GM18909 (cell line): ENCODE results near the gene EPHA8.

Experiments used
- ATAC-seq: cut with Tn5 transposase; IDR thresholded peaks from one replicate; pipeline ENCODE4 v1.9.1; 2021; ENCODE audit warnings: mild to moderate bottlenecking; ENCODE audit not compliant: unreplicated experiment, poor library complexity

Gene EPHA8

DNA sequence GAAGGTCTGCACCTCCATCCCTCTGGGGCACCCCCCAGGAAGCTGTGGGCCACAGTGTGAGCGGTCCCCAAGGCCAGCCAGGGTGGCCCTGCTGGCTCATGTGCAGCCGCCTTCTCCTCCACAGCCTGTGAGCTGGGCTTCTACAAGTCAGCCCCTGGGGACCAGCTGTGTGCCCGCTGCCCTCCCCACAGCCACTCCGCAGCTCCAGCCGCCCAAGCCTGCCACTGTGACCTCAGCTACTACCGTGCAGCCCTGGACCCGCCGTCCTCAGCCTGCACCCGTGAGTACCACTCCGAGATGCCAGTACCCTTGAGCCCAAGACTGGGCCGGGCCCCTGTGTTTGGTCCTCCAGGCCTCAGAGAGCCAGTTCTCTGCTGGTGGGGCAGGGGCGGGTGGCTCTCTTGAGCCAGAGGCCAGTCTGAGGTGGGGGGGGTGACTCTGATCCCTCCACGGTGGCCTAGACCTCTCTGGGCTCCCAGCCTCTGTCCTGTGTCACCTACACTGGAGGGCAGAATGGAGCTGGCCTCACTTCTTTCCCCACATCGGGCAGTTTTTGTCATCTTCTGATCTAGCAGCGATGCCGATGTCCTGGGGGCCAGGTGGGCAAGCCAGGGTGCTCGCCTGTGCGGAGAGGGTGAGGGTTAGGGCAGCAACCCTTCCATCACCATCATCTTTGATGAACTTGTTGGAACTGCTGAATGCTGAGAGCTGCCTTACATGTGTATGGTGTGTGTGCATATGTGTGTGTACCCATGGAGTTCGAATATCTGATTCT is 23.3 kb downstream of the EPHA8 start:
- ATAC-seq, result no peak

DNA sequence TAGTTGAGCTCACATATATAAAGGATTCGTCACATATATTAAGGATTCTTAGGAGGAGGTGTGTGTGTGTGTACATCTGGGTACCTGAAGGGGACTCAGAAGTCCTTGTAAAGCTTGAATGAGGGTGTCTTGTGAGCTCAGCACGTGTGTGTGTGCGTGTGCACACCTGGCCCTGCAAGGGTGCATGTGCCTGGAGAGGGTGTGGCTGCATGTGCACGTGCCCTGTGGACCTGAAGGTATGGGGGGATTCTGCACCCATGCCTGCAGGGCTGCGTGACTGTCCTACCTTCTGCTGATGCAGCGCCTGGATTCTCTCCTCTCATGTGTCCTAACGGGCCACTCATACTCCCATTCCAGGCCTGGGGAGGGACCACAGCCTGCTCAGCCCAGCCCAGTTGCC is 24.0 kb downstream of the EPHA8 start:
- ATAC-seq, result no peak

DNA sequence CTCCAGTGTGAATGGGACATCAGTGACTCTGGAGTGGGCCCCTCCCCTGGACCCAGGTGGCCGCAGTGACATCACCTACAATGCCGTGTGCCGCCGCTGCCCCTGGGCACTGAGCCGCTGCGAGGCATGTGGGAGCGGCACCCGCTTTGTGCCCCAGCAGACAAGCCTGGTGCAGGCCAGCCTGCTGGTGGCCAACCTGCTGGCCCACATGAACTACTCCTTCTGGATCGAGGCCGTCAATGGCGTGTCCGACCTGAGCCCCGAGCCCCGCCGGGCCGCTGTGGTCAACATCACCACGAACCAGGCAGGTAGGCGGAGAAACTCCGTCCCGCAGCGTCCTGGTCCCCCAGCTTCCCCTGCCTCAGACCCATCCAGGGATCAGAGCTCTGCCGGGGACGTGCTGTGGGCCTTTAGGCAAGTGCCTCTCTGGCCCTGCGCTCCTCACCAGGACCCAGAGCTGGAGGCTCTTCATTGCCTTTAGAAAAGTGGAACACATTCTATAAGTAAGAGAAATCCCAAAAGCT is 25.7 kb downstream of the EPHA8 start:
- ATAC-seq, result no peak

DNA sequence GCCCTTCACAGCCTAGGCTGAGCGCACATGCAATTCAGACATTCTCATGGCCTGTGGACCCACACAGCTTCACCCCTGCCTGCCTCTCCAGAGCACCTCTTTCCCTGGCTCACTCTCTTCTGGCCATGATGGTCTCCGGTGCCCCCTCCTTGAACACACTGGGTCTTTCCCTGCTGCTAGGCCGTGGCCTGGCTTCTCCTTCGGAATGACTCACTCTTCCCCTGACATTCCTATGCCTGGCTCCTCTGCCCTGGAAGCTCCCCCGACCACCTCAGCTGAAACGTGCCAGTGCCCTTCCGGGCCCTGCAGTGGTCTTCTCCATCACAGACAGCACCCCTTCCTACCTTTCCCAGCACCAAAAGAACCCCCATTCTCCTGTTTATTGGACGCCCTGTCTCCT is 28.3 kb downstream of the EPHA8 start:
- no peak for ATAC-seq

DNA sequence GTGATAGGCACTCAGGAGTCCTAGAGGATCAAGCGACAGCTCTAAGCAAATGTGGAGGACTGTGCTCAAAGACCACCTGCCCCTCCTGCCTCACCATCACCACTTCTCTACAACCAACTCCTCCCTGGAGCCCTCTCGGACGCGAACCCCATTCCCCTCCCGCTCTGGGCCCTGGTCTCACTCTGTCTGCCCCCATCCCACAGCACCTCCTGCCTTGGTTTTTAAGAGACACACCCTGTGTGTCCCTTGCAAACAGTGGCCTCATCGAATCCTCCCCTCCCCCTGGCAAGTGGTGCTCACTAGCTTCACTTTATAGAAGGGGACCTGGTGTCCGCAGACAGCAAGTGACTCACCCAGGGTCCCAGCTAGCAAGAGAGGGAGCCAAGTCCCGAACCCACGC is 28.8 kb downstream of the EPHA8 start:
- ATAC-seq, result no peak

DNA sequence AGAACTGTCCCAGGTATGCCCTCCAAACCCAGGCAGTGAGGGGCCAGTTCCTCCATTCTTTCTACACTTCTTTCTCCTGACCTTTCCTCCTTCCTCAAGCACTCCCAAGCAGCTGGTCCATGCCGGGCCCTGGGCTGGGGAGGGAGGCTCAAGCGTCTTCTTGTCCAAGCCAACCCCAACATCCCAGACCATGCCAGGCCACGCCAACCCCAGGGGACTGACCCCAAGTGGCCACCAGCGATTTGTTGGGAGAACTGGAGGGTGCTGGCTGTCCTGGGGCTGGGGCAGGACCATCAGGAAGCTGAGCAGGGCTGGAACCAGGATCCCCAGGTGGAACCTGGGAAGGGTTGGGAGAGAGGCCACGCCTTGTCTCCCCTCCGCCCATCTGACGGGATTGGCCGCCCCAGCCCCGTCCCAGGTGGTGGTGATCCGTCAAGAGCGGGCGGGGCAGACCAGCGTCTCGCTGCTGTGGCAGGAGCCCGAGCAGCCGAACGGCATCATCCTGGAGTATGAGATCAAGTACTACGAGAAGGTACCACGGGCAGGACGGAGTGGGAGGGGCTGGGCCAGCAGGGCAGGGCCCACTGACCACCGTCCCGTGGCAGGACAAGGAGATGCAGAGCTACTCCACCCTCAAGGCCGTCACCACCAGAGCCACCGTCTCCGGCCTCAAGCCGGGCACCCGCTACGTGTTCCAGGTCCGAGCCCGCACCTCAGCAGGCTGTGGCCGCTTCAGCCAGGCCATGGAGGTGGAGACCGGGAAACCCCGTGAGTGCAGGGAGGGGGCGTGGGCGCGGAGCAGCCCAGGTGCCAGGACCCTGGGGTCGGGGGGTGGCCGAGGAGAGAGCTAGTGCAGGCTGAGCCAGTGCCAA is 29.9 kb downstream of the EPHA8 start:
- no peak for ATAC-seq

DNA sequence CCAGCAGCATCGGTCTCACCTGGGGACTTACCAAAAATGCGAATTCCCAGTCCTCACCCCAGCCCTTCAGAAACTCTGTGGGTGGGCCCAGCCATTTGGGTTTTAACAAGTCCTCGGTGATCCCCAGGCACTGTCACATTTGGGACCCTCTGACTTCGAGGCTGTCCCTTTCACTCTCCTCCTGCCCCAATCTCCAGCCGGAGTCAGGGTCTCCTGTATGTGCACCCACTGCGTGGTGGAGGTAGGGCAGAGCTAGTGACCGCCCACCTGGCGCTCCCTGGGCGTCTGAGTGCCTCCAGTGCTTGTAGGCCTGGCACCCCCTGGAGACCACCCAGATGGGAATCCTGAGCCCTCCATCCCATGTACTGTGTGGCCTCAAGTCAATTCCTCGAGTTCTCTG is 31.1 kb downstream of the EPHA8 start:
- ATAC-seq, result no peak

DNA sequence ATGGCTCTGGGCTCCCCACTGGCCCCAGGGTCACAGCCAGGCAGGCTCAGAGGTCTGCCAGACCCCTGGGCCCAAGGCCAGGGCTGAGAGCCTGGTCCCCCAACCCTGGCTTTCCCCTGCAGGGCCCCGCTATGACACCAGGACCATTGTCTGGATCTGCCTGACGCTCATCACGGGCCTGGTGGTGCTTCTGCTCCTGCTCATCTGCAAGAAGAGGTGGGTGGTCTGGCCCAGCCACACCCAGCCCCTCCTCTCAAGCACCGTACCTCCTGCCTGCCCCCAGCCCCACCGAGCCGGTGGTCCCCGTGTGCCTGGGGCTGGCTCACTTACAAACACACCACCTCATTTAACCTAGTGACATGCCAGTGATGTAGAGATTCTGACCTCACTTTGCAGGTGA is 31.8 kb downstream of the EPHA8 start:
- ATAC-seq, result no peak

DNA sequence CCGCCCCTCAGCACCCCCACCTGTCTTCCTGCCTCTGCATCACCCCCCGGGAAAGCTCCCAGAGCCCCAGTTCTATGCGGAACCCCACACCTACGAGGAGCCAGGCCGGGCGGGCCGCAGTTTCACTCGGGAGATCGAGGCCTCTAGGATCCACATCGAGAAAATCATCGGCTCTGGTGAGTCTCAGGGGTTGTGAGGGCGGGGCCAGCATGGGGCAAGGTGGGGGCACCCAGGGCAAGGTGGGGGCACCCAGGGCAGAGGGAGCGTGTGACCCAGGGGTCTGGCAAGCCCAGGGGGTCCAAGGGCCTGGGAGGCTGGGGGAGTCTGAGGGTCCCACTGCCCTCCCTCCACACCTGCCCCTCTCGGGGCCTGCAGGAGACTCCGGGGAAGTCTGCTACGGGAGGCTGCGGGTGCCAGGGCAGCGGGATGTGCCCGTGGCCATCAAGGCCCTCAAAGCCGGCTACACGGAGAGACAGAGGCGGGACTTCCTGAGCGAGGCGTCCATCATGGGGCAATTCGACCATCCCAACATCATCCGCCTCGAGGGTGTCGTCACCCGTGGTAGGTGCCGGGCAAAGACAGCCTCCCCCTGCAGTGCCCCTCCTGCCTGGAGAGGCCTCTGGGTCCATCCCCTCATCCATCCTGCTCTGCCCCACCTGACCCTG is 34.1 kb downstream of the EPHA8 start:
- no peak for ATAC-seq

DNA sequence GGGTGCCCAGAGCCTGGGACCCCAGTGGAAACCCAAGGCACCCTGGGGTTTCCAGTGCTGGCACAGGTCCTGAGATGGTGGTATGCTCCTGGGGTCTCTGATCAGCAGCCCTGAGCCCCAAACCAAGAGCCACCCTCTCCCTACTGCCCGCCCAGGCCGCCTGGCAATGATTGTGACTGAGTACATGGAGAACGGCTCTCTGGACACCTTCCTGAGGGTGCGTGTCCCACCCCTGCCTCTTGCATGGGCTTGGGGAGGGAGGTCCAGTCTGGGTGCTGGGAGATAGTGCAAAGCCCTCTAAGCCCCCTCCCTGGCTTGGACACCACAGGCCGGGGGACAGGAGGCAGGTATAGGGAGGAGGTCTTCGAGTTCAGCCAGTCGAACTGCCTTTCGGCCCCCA is 34.7 kb downstream of the EPHA8 start:
- no peak for ATAC-seq

DNA sequence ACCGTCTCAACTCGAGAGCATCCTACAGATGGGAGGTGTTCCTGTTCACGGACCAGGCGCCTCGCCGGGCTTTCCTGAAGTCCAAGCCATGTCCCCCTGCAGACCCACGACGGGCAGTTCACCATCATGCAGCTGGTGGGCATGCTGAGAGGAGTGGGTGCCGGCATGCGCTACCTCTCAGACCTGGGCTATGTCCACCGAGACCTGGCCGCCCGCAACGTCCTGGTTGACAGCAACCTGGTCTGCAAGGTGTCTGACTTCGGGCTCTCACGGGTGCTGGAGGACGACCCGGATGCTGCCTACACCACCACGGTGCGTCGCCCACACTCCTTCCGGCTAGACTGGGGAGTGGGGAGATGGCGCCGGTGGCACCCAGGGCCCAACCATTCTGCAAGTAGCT is 35.4 kb downstream of the EPHA8 start:
- no peak for ATAC-seq

DNA sequence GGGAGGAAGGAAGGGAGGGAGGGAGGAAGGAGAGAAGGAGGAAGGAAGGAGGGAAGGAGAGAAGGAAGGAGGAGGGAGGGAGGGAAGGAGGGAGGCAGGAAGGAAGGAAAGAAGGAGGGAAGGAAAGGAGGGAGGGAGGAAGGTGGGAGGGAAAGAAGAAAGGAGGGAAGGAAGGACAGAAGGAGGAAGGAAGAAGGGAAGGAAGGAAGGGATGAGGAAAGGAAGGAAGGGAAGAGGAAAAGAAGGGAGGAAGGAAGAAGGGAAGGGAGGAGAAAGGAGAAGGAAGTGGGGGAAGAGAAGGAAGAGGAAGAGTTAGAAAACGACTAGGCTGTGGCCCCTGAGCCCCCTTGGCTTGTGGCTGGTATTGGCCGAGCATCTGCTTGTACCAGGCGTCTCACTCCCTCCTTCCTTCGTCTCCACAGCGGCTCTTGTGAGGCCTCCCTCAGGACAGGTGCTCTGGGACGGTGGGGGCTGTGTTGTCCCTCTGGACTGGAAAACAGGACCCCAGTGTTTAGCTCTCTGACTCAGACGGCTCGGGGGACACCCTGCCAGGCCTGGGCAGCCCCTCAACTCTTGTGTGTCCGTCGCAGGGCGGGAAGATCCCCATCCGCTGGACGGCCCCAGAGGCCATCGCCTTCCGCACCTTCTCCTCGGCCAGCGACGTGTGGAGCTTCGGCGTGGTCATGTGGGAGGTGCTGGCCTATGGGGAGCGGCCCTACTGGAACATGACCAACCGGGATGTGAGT is 37.0 kb downstream of the EPHA8 start:
- no peak for ATAC-seq

DNA sequence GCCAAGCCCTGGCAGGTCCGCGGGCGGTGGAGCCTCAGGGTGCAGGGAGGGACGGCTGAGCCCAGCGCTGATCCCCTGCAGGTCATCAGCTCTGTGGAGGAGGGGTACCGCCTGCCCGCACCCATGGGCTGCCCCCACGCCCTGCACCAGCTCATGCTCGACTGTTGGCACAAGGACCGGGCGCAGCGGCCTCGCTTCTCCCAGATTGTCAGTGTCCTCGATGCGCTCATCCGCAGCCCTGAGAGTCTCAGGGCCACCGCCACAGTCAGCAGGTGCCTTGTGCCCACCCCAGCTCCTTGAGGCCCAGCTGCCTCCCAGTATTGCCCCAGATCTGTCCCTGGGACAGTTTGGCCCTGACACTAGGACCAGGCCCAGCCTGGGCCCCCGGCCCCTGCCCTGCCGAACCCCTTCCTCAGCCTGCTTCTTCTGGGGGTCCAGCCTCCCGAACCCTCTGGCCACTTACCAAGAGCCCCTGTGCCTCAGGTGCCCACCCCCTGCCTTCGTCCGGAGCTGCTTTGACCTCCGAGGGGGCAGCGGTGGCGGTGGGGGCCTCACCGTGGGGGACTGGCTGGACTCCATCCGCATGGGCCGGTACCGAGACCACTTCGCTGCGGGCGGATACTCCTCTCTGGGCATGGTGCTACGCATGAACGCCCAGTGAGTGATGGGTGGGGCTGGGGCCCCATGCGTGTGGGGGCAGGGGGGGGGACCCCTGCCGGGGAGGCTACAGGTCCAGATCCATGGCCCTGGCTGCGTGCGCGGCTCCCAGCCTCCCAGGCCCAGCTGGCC is 37.7 kb downstream of the EPHA8 start:
- no peak for ATAC-seq

DNA sequence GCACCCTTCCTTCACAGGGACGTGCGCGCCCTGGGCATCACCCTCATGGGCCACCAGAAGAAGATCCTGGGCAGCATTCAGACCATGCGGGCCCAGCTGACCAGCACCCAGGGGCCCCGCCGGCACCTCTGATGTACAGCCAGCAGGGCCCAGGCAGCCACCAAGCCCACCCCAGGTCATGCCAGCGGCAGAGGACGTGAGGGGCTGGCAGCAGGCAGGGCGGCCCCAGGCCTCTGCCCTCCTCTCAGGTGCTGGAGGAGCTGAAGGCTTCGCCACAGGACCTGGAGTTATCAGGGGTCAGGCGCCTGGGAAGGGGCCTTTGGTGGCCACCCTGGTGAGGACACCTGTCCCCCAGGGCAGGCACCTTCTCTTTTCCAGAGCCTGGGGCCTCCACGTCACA is 38.3 kb downstream of the EPHA8 start:
- no peak for ATAC-seq

DNA sequence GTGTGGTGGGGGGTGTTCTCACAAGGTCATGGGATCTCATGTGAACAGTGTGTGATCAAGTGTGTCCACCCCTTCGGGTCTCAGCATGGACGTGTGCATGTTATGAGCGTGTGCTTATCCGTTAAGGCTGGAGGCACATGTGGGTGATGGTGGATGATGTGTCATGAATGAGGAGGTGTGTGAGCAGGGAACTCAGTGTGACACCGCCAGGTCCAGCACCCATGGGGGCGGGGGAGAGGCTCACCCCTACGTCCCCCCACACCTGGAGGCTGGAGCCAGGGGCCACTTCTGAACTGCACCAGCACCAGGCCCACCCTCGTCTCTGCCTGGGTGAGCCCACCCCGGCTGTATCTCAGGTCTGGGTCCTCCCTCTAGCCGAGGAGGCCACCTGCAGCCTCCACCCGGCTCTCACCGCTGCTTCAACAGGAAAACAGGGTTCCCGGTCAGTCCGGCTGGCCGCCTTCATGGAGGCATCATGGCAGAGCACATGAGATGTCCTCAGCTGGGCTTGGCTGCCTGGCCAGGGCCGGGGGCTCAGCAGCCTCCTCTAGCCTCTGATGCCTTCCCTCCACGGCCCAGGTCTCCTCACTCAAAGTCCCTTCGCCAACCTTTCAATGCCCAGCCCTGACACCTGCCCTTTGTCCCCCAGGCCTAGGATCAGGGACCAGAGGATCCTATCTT is 38.9 kb downstream of the EPHA8 start:
- ATAC-seq, result no peak

DNA sequence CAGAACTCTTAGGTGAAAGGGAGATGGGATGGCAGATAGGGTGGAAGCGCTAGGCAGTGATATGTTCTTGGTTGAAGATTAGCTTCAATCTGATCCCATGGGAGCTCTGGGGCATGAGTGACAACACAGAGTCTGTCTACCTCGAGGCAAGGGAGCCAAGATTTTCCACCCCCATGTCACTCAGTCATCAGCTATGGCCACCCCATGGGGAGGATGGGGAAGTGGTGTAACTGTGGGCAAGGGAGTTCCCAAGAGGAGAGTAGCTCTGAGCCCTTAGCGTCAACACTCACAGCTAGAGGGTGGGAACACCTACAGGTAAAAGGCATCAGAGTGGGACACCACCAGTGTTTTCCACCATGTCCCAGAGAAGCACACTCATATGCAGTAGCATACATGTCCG is 42.9 kb downstream of the EPHA8 start:
- no peak for ATAC-seq

DNA sequence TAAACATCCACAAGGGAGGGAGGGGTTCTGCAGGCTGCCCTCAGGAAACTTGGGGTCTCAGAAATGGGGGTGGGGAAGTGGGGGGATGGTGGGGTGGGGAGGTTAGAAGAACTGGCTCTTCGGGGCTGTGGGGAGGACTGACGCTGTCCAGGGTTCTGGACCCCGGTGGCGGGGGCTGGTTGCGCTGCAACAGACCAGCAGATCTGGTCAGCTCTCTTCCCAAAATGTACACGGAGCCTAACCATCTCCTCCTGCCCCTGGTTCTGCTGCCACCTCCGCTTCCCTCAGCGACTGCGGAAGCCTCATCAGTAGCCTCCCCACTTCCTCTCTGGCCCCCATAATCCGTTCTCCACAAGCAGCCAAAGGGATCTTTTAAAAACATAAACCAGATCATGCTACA is 43.9 kb downstream of the EPHA8 start:
- ATAC-seq, result no peak

DNA sequence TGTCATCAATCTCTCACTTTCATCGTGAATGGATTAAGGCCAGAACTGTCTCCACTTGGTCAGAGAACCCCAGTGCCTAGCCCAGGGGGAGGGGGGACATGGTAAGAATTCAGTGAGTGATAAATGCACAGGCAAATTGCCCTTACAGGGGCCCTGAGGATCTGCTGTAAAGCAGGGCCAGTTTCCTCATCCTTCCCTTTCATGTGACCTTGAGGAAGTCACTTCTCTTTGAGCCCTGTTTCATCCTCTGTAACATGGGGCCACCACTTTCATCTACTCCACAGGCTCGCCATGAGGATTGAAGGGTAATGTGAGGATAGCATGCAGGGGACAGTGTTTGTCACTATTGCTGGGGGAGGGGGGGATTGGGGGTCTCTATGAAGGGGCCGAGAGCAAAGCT is 45.1 kb downstream of the EPHA8 start:
- ATAC-seq, result no peak

DNA sequence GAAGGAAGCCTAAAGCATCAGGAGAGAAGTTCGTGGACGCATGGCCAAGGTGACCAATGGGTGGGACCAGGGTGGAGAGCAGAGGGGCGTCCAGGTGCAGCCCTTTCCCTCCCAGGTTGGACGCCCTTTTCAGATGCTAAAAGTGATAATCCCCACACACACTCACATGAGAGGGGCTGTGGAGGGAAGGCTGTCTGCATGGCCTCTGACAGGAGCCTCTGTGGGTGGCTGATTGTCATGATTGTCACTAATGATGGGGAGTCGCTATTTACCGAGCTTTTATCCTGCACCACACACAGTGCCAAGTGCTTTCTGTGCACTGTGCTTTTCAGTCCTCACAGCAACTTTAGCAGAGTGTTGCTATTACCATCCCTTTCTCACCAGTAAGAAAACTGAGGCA is 46.0 kb downstream of the EPHA8 start:
- no peak for ATAC-seq
